MCF 10A (cell line): ENCODE measurements around the gene AHCYL1. TPM values are rescaled to one million over a fixed set of nuclear protein-coding genes. Genes with fewer than 3 reads are reported as not detected.

ENCODE experiments used
- BruUV-seq: library from RNA; stranded (reverse); fragments of 400-500 nt; replicated peaks from 2 replicates; lab custom pipeline; 2021; lab: Mats Ljungman, UMichigan
- CTCF ChIA-PET: fragments of 300-600 bp; sonication (Branson Sonifier 250); formaldehyde crosslinking; extraction: SDS; loops from one replicate; lab custom pipeline; 2021; ENCODE audit warnings: antibody characterized with exemption, inconsistent platforms; lab: Yijun Ruan, JAX
- POLR2A ChIA-PET: fragments of 300-600, 350-650 bp; sonication (Branson Sonifier 250); formaldehyde crosslinking; extraction: SDS; loops from one replicate; lab custom pipeline; 2020; ENCODE audit warnings: antibody characterized with exemption, inconsistent platforms; lab: Yijun Ruan, JAX
- DNase-seq: peaks from one replicate; pipeline ENCODE4 v3.0.0-alpha.2; 2018; ENCODE audit not compliant: unreplicated experiment
- H3K27ac Mint-ChIP-seq: one replicate; pipeline ENCODE4 v1.8.0; 2022; ENCODE audit warnings: mild to moderate bottlenecking, low read depth, mixed read lengths; ENCODE audit not compliant: unreplicated experiment
- H3K27me3 Mint-ChIP-seq: one replicate; pipeline ENCODE4 v1.8.0; 2022; ENCODE audit warnings: mixed read lengths; ENCODE audit not compliant: insufficient read depth, unreplicated experiment
- H3K36me3 Mint-ChIP-seq: one replicate; pipeline ENCODE4 v1.8.0; 2022; ENCODE audit warnings: mild to moderate bottlenecking, moderate library complexity, mixed read lengths; ENCODE audit not compliant: insufficient read depth, unreplicated experiment
- H3K4me1 Mint-ChIP-seq: one replicate; pipeline ENCODE4 v1.8.0; 2022; ENCODE audit warnings: mixed read lengths; ENCODE audit not compliant: insufficient read depth, unreplicated experiment
- H3K4me3 Mint-ChIP-seq: one replicate; pipeline ENCODE4 v1.8.0; 2022; ENCODE audit warnings: mild to moderate bottlenecking, moderate library complexity, mixed read lengths; ENCODE audit not compliant: unreplicated experiment
- H3K9me3 Mint-ChIP-seq: one replicate; pipeline ENCODE4 v1.8.0; 2022; ENCODE audit warnings: mixed read lengths; ENCODE audit not compliant: unreplicated experiment
- CTCF ChIP-seq: fragments of 200-600 bp; IDR thresholded peaks from one replicate; pipeline ENCODE4 v1.8.0; 2022; ENCODE audit warnings: antibody characterized with exemption, mild to moderate bottlenecking; ENCODE audit not compliant: unreplicated experiment
- intact Hi-C: fragments of 100-400 bp; cut with micrococcal nuclease; formaldehyde crosslinking; loops from 2 replicates; pipeline ENCODE4 v1.14.1; 2022
- total RNA-seq: library from RNA; stranded (reverse); gene quantifications from 2 replicates; pipeline ENCODE4 v1.2.3, GENCODE V29; 2022

AHCYL1 gene
- total RNA-seq, 1 experiment from 2014 or later, result 104 TPM

- Mint-ChIP-seq H3K4me1 (peaks cover 49% of the 10 kb centered on the region), H3K4me3 (peak overlapping the region; percentile 31)
Measured at GRCh38 chr1:109990302-109990653, 5.7 kb downstream of the AHCYL1 start.

GRCh38 chr1:109991400-109991925 lies 6.9 kb downstream of the AHCYL1 start:
- TF ChIP-seq CTCF, result no peak
- CTCF ChIA-PET, result interaction anchor here (0.6 to 1.7 kb wide), 2 partner anchors 26 to 38 kb away, joined by 3 to 4 read pairs; no protein-coding TSS in a partner anchor
- Mint-ChIP-seq H3K27me3 (no peaks in the 10 kb centered on the region), H3K4me1 (peaks cover 49% of the 10 kb centered on the region), H3K27ac (no peak overlapping the region), H3K9me3 (no peaks in the 10 kb centered on the region), H3K4me3 (no peak overlapping the region), H3K36me3 (peaks cover 19% of the 10 kb centered on the region)
- POLR2A ChIA-PET, result interaction anchor here (1.6 kb wide), 1 partner anchor 10 kb away, joined by 3 read pairs; no protein-coding TSS in a partner anchor
- DNase-seq, result no peak
- BruUV-seq, result no TSS peak
- intact Hi-C loops, result no loop called here

More at GRCh38 chr1:109990302-109990653, 5.7 kb downstream of the AHCYL1 start:
- CTCF ChIA-PET, result interaction anchor here (0.6 kb wide), 1 partner anchor 20 kb away, joined by 3 read pairs; no protein-coding TSS in a partner anchor
- peaks cover 19% of the 10 kb centered on the region for H3K36me3 Mint-ChIP-seq
- DNase-seq, result no peak
- no TSS peak for BruUV-seq
- POLR2A ChIA-PET, result interaction anchor here (0.6 kb wide), 1 partner anchor 19 kb away, joined by 3 read pairs; no protein-coding TSS in a partner anchor
- no peaks in the 10 kb centered on the region for H3K27me3 Mint-ChIP-seq
- intact Hi-C loops, result no loop called here
- no peaks in the 10 kb centered on the region for H3K9me3 Mint-ChIP-seq
- TF ChIP-seq CTCF, result no peak
- no peak overlapping the region for H3K27ac Mint-ChIP-seq

- H3K27me3 Mint-ChIP-seq, result no peaks in the 10 kb centered on the region
- DNase-seq, result peak; percentile 69
- peaks cover 43% of the 10 kb centered on the region for H3K4me1 Mint-ChIP-seq
- H3K27ac Mint-ChIP-seq, result no peak overlapping the region
- no TSS peak for BruUV-seq
- intact Hi-C loops, result no loop called here
- no peak for TF ChIP-seq CTCF
- no peaks in the 10 kb centered on the region for H3K9me3 Mint-ChIP-seq
- no peak overlapping the region for H3K4me3 Mint-ChIP-seq
- POLR2A ChIA-PET, result interaction anchor here (0.6 to 4.6 kb wide), 8 partner anchors 9 to 446 kb away, joined by 3 to 45 read pairs (median 6); partner anchors contain the start of genes AHCYL1, GNAI3 and STRIP1
- peaks cover 19% of the 10 kb centered on the region for H3K36me3 Mint-ChIP-seq
- CTCF ChIA-PET, result interaction anchor here (0.6 to 7.3 kb wide), 7 partner anchors 9 to 354 kb away, joined by 3 to 49 read pairs (median 7); partner anchors contain the start of gene AHCYL1
Measured at GRCh38 chr1:109993885-109994284, 9.3 kb downstream of the AHCYL1 start.

GRCh38 chr1:109994654-109995053 lies 10.1 kb downstream of the AHCYL1 start:
- ChIA-PET POLR2A (interaction anchor here (0.6 to 4.6 kb wide), 7 partner anchors 10 to 448 kb away, joined by 3 to 45 read pairs (median 4); partner anchors contain the start of genes AHCYL1, GNAI3 and STRIP1), CTCF (interaction anchor here (1.2 to 7.3 kb wide), 6 partner anchors 10 to 355 kb away, joined by 3 to 49 read pairs (median 8); partner anchors contain the start of gene AHCYL1)
- TF ChIP-seq CTCF, result no peak
- no peak for DNase-seq
- Mint-ChIP-seq H3K27me3 (no peaks in the 10 kb centered on the region), H3K9me3 (no peaks in the 10 kb centered on the region), H3K4me3 (no peak overlapping the region), H3K27ac (peak overlapping the region; percentile 46), H3K36me3 (peaks cover 14% of the 10 kb centered on the region), H3K4me1 (peaks cover 43% of the 10 kb centered on the region)
- BruUV-seq, result no TSS peak
- intact Hi-C loops, result no loop called here
